ENCODE measurements around the gene MSH5. TPM values are rescaled to one million over a fixed set of nuclear protein-coding genes. Genes with fewer than 3 reads are reported as not detected.

The MSH5 gene
- total RNA-seq, 2 donors from 2014 or later, result 6.7 to 12.9 TPM

DNA sequence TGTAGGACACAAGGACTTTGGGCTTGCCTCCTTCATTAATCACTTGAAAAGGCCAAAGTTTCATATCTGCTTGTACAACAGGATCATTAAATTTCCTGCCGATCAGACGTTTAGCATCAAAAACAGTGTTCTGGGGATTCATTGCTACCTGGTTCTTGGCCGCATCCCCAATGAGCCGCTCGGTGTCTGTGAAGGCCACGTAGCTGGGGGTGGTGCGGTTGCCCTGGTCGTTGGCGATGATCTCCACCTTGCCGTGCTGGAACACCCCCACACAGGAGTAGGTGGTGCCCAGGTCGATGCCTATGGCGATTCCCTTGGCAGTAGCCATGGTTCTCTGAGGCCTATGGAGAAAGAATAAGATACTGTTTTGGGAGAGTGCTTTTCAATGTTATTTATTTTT, 71.8 kb downstream of the MSH5 start:
- DNase-seq, result no peak
- peaks cover 21% of the 10 kb centered on the region for H3K4me1 ChIP-seq
- H3K36me3 ChIP-seq (replicated peaks in 1 of 2; ENCODE audit: insufficient read depth in 1 of 2, low read depth in 2 of 2), result no peaks in the 10 kb centered on the region
- intact Hi-C loops (cut with DNase I), result no loop called here
- H3K9me3 ChIP-seq, result no peaks in the 10 kb centered on the region
- ATAC-seq, result no peak
- H3K4me3 ChIP-seq, result no peak overlapping the region
- H3K27ac ChIP-seq, result no peak overlapping the region
- H3K27me3 ChIP-seq, result no peaks in the 10 kb centered on the region
- WGBS, 2 donors, result 83 to 87% methylated on average over 12 of the region's 12 CpGs
- TF ChIP-seq, protein P1, sequence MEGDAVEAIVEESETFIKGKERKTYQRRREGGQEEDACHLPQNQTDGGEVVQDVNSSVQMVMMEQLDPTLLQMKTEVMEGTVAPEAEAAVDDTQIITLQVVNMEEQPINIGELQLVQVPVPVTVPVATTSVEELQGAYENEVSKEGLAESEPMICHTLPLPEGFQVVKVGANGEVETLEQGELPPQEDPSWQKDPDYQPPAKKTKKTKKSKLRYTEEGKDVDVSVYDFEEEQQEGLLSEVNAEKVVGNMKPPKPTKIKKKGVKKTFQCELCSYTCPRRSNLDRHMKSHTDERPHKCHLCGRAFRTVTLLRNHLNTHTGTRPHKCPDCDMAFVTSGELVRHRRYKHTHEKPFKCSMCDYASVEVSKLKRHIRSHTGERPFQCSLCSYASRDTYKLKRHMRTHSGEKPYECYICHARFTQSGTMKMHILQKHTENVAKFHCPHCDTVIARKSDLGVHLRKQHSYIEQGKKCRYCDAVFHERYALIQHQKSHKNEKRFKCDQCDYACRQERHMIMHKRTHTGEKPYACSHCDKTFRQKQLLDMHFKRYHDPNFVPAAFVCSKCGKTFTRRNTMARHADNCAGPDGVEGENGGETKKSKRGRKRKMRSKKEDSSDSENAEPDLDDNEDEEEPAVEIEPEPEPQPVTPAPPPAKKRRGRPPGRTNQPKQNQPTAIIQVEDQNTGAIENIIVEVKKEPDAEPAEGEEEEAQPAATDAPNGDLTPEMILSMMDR (IDR thresholded peaks at IDR 0.05), result no peak

Small RNAs within 50 kb of the gene (microRNA-seq; reads per million reads assigned to microRNA genes)
- 0 to 0.47 reads per million in 2 donors for gene MIR4646 (ENCODE audit: borderline number of aligned reads in 2 of 2, borderline replicate concordance in 2 of 2)

Small RNAs within 50 kb of the gene (small RNA-seq; reads per million reads assigned to genes)
- gene LY6G6D, result not detected
- gene MIR4646, result not detected
- gene MSH5-SAPCD1, result not detected
- gene RF00019, result not detected
- not detected for gene RNU6-850P
- not detected for gene SAPCD1

Other genes starting within 250 kb of the MSH5 start
- under 1 TPM in 1 of 2 donors, not detected in 1; 0.78 TPM for gene MICB, start 241.9 kb upstream of the MSH5 start, total RNA-seq
- gene MCCD1, start 211.0 kb upstream of the MSH5 start, total RNA-seq, result not detected
- 100 to 1,000 TPM; 132 to 260 TPM for gene DDX39B, start 198.0 kb upstream of the MSH5 start, total RNA-seq
- 1 to 10 TPM in 1 of 2 donors, not detected in 1; 1.0 TPM for gene ATP6V1G2, start 193.4 kb upstream of the MSH5 start, total RNA-seq
- gene NFKBIL1, start 192.4 kb upstream of the MSH5 start, total RNA-seq, result 10 to 100 TPM in 1 of 2 donors, 1 to 10 TPM in 1; 5.6 to 27.0 TPM
- gene LTA, start 167.7 kb upstream of the MSH5 start, total RNA-seq, result not detected
- gene TNF, start 164.4 kb upstream of the MSH5 start, total RNA-seq, result 1 to 10 TPM in 1 of 2 donors, under 1 TPM in 1; 0.66 to 1.3 TPM
- gene LTB, start 157.6 kb upstream of the MSH5 start, total RNA-seq, result under 1 TPM in 1 of 2 donors, not detected in 1; 0.78 TPM
- 1 to 10 TPM; 2.9 to 6.9 TPM for gene LST1, start 153.7 kb upstream of the MSH5 start, total RNA-seq
- not detected for gene NCR3, start 147.0 kb upstream of the MSH5 start, total RNA-seq
- gene AIF1, start 124.8 kb upstream of the MSH5 start, total RNA-seq, result 1 to 10 TPM; 2.3 to 7.3 TPM
- 10 to 100 TPM; 48.8 to 57.4 TPM for gene PRRC2A, start 119.3 kb upstream of the MSH5 start, total RNA-seq
- 100 to 1,000 TPM; 101 to 128 TPM for gene BAG6, start 87.3 kb upstream of the MSH5 start, total RNA-seq
- gene APOM, start 84.1 kb upstream of the MSH5 start, total RNA-seq, result 1 to 10 TPM in 1 of 2 donors, not detected in 1; 1.6 TPM
- gene C6orf47, start 79.2 kb upstream of the MSH5 start, total RNA-seq, result 10 to 100 TPM; 15.8 to 22.1 TPM
- 10 to 100 TPM in 1 of 2 donors, 1 to 10 TPM in 1; 8.9 to 10.9 TPM for gene GPANK1, start 75.0 kb upstream of the MSH5 start, total RNA-seq
- 100 to 1,000 TPM in 1 of 2 donors, 10 to 100 TPM in 1; 98.2 to 100 TPM for gene CSNK2B, start 73.9 kb upstream of the MSH5 start, total RNA-seq
- gene LY6G5B, start 70.0 kb upstream of the MSH5 start, total RNA-seq, result 1 to 10 TPM; 6.9 to 8.3 TPM
- gene LY6G5C, start 58.9 kb upstream of the MSH5 start, total RNA-seq, result 1 to 10 TPM in 1 of 2 donors, not detected in 1; 4.4 TPM
- 10 to 100 TPM; 24.7 to 38.1 TPM for gene ABHD16A, start 36.7 kb upstream of the MSH5 start, total RNA-seq
- not detected for gene LY6G6F, start 33.1 kb upstream of the MSH5 start, total RNA-seq
- gene LY6G6D, start 24.7 kb upstream of the MSH5 start, total RNA-seq, result not detected
- not detected for gene LY6G6C, start 18.3 kb upstream of the MSH5 start, total RNA-seq
- not detected for gene MPIG6B, start 16.6 kb upstream of the MSH5 start, total RNA-seq
- gene DDAH2, start 10.7 kb upstream of the MSH5 start, total RNA-seq, result 10 to 100 TPM; 23.6 to 40.5 TPM
- 10 to 100 TPM; 68.9 to 92.9 TPM for gene CLIC1, start 3.5 kb upstream of the MSH5 start, total RNA-seq
- gene SAPCD1, start 22.7 kb downstream of the MSH5 start, total RNA-seq, result 1 to 10 TPM; 2.0 to 2.6 TPM
- gene VWA7, start 37.3 kb downstream of the MSH5 start, total RNA-seq, result 1 to 10 TPM; 4.2 to 6.3 TPM
- 10 to 100 TPM; 39.2 to 67.6 TPM for gene VARS1, start 55.7 kb downstream of the MSH5 start, total RNA-seq
- 10 to 100 TPM; 21.0 to 22.4 TPM for gene LSM2, start 67.0 kb downstream of the MSH5 start, total RNA-seq
- gene HSPA1L, start 75.3 kb downstream of the MSH5 start, total RNA-seq, result 1 to 10 TPM in 1 of 2 donors, under 1 TPM in 1; 0.33 to 1.0 TPM
- 10 to 100 TPM; 70.9 to 92.1 TPM for gene HSPA1A, start 75.5 kb downstream of the MSH5 start, total RNA-seq
- 100 to 1,000 TPM in 1 of 2 donors, 10 to 100 TPM in 1; 87.0 to 131 TPM for gene HSPA1B, start 87.7 kb downstream of the MSH5 start, total RNA-seq
- gene NEU1, start 122.8 kb downstream of the MSH5 start, total RNA-seq, result 10 to 100 TPM; 29.3 to 30.6 TPM
- 10 to 100 TPM in 1 of 2 donors, 1 to 10 TPM in 1; 7.3 to 19.2 TPM for gene SLC44A4, start 139.0 kb downstream of the MSH5 start, total RNA-seq
- 10 to 100 TPM; 35.8 to 87.7 TPM for gene EHMT2, start 157.7 kb downstream of the MSH5 start, total RNA-seq
- 1 to 10 TPM in 1 of 2 donors, not detected in 1; 2.1 TPM for gene ZBTB12, start 162.1 kb downstream of the MSH5 start, total RNA-seq
- gene C2, start 187.7 kb downstream of the MSH5 start, total RNA-seq, result 1 to 10 TPM; 1.3 TPM
- gene CFB, start 206.1 kb downstream of the MSH5 start, total RNA-seq, result 10 to 100 TPM; 21.0 to 33.9 TPM
- gene NELFE, start 219.0 kb downstream of the MSH5 start, total RNA-seq, result 10 to 100 TPM; 38.9 to 39.9 TPM
- gene SKIC2, start 219.2 kb downstream of the MSH5 start, total RNA-seq, result 10 to 100 TPM; 30.9 to 52.1 TPM
- gene DXO, start 232.1 kb downstream of the MSH5 start, total RNA-seq, result 10 to 100 TPM; 16.9 to 26.0 TPM
- 10 to 100 TPM; 60.3 to 65.9 TPM for gene C4A, start 242.1 kb downstream of the MSH5 start, total RNA-seq